Mesodermal cell (in vitro differentiated cells): ENCODE data around the gene ING4.

Experiments used
- H3K27ac ChIP-seq: 2 replicates; pipeline ENCODE4 v1.7.0; 2013; ENCODE audit warnings: mild to moderate bottlenecking, low read depth, low read length, moderate library complexity; ENCODE audit not compliant: severe bottlenecking
- H3K36me3 ChIP-seq: 2 replicates; pipeline ENCODE4 v1.7.1; 2013; ENCODE audit warnings: mild to moderate bottlenecking, low read length, moderate library complexity; ENCODE audit not compliant: control insufficient read depth, insufficient read depth
- H3K4me1 ChIP-seq: one replicate; pipeline ENCODE4 v1.7.1; 2013; ENCODE audit warnings: mild to moderate bottlenecking, low read length; ENCODE audit not compliant: insufficient read depth, control insufficient read depth, poor library complexity, severe bottlenecking
- H3K4me3 ChIP-seq: 2 replicates; pipeline ENCODE4 v1.7.0; 2013; ENCODE audit warnings: low read length, control low read depth, mild to moderate bottlenecking; ENCODE audit not compliant: insufficient read depth, poor library complexity, severe bottlenecking; ENCODE audit errors: extremely low read depth
- H3K9me3 ChIP-seq: 2 replicates; pipeline ENCODE4 v1.7.1; 2013; ENCODE audit warnings: mild to moderate bottlenecking, low read length, moderate library complexity; ENCODE audit not compliant: control insufficient read depth
- WGBS, 2 experiments: methylation state at CpG; one replicate each; pipeline ENCODE4 v1.1.5; 2013; ENCODE audit warnings: missing lambda C conversion rate in 2 of 2; ENCODE audit not compliant: insufficient coverage in 2 of 2; 5-methylcytosine and 5-hydroxymethylcytosine counted together

ING4 gene

DNA sequence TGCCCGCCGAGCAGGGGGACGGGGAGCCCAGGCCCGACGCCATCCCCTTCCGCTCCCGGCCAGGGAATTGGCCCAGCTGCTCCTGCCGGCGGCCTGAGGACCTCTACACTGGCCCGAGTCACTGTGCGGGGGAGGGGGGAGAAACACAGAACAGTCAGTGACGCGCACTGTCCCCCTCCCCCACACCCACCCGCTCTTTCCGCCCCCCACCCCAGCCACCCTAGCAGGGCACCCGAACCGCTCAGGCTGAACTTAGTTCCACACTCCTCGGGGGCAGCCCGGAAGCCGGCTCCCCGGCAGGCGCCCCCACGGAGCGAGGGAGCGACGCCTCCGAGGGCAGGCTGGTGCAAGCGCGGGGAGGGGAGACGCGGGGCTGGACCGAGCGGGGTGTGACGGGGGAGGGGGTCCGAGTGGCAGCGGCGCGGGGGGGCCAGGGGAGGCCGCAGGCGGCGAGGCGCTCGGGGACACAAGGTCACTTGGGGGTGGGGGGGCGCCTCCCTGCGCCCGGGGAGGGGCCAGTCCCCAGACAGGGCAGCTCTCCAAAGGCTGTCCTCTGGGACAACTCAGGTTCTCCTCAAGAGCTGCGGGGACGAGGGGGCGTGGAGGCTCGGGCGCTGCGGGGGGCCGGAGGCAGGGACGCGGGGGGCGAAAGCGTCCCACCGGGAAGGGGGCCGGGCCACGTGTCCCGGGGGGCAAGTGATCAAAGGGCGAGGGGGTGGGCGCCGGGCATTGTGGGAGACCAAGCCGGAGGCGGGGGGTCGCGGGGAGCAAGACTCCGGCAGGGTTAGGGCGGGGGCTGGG, 56.4 kb downstream of the ING4 start:
- H3K36me3 ChIP-seq: peaks cover 46% of the 10 kb centered on the region
- H3K4me3 ChIP-seq: peak overlapping the region; percentile 91
- no peaks in the 10 kb centered on the region for H3K9me3 ChIP-seq
- H3K27ac ChIP-seq: peak overlapping the region; percentile 77
- 0 to 1% methylated on average over 31 to 32 of the region's 70 CpGs for WGBS, 2 experiments
- peaks cover 26% of the 10 kb centered on the region for H3K4me1 ChIP-seq

GRCh38 chr12:6605421-6606330, 57.2 kb downstream of the ING4 start:
- WGBS, 2 experiments: 11 to 15% methylated on average over 7 to 9 of the region's 18 CpGs
- H3K4me3 ChIP-seq: peak overlapping the region; percentile 91

GRCh38 chr12:6604259-6605029, 58.5 kb downstream of the ING4 start:
- H3K36me3 ChIP-seq: peaks cover 67% of the 10 kb centered on the region
- peak overlapping the region; percentile 4 for H3K27ac ChIP-seq
- peaks cover 23% of the 10 kb centered on the region for H3K4me1 ChIP-seq
- H3K4me3 ChIP-seq: peak overlapping the region; percentile 91
- H3K9me3 ChIP-seq: no peaks in the 10 kb centered on the region
- 84 to 87% methylated on average over 4 to 6 of the region's 6 CpGs for WGBS, 2 experiments

More at GRCh38 chr12:6605421-6606330, 57.2 kb downstream of the ING4 start:
- H3K27ac ChIP-seq: peak overlapping the region; percentile 77
- H3K9me3 ChIP-seq: no peaks in the 10 kb centered on the region
- peaks cover 23% of the 10 kb centered on the region for H3K4me1 ChIP-seq
- H3K36me3 ChIP-seq: peaks cover 55% of the 10 kb centered on the region

- no CpG with 5 or more reads among the region's 6 CpGs for WGBS, 2 experiments
- H3K27ac ChIP-seq: peak overlapping the region; percentile 36
- peak overlapping the region; percentile 8 for H3K4me3 ChIP-seq
These were observed 59.8 kb downstream of the ING4 start for GRCh38 chr12:6603095-6603567.

GRCh38 chr12:6602526-6602925, 60.4 kb downstream of the ING4 start:
- Histone ChIP-seq H3K9me3 (no peaks in the 10 kb centered on the region), H3K4me1 (peaks cover 23% of the 10 kb centered on the region), H3K27ac (no peak overlapping the region), H3K4me3 (no peak overlapping the region), H3K36me3 (peaks cover 86% of the 10 kb centered on the region)
- WGBS, 2 experiments: 91 to 95% methylated on average over 3 of the region's 3 CpGs

More at GRCh38 chr12:6603095-6603567, 59.8 kb downstream of the ING4 start:
- Histone ChIP-seq H3K36me3 (peaks cover 80% of the 10 kb centered on the region), H3K4me1 (peaks cover 23% of the 10 kb centered on the region), H3K9me3 (no peaks in the 10 kb centered on the region)
